WTC11 (cell line): ENCODE results near the gene THY1.

Source experiments
- CTCF ChIP-seq: fragments of 200-600 bp; IDR thresholded peaks from 2 replicates; pipeline ENCODE4 v1.8.0; 2022; ENCODE audit warnings: antibody characterized with exemption
- E2F4 ChIP-seq: sonication (generic); formaldehyde crosslinking; IDR thresholded peaks from 2 replicates; pipeline ENCODE4 v1.8.1; 2022; ENCODE audit warnings: low read depth, mild to moderate bottlenecking, moderate library complexity, missing genetic modification reagents, borderline replicate concordance
- FOXP1 ChIP-seq: sonication (generic); formaldehyde crosslinking; IDR thresholded peaks from 2 replicates; pipeline ENCODE4 v1.8.0; 2022; ENCODE audit warnings: missing genetic modification reagents, mild to moderate bottlenecking, moderate library complexity, borderline replicate concordance
- JUN ChIP-seq: sonication (generic); formaldehyde crosslinking; IDR thresholded peaks from 2 replicates; pipeline ENCODE4 v1.8.0; 2023; ENCODE audit warnings: mild to moderate bottlenecking, missing genetic modification reagents
- MAX ChIP-seq: sonication (generic); formaldehyde crosslinking; IDR thresholded peaks from 2 replicates; pipeline ENCODE4 v1.8.0; 2022; ENCODE audit warnings: mild to moderate bottlenecking, missing genetic modification reagents
- MLX ChIP-seq: sonication (generic); formaldehyde crosslinking; IDR thresholded peaks from 2 replicates; pipeline ENCODE4 v1.8.1; 2023; ENCODE audit warnings: mild to moderate bottlenecking, missing genetic modification reagents, moderate library complexity
- SP1 ChIP-seq: sonication (generic); formaldehyde crosslinking; conservative IDR thresholded peaks from 2 replicates; pipeline ENCODE4 v1.8.1; 2022; ENCODE audit warnings: missing genetic modification reagents
- USF2 ChIP-seq: sonication (generic); formaldehyde crosslinking; IDR thresholded peaks from 2 replicates; pipeline ENCODE4 v1.8.1; 2023; ENCODE audit warnings: mild to moderate bottlenecking, missing genetic modification reagents, moderate library complexity
- ZBTB43 ChIP-seq: sonication (generic); formaldehyde crosslinking; IDR thresholded peaks from 2 replicates; pipeline ENCODE4 v1.8.1; 2023; ENCODE audit warnings: mild to moderate bottlenecking, missing genetic modification reagents
- ZNF121 ChIP-seq: sonication (generic); formaldehyde crosslinking; IDR thresholded peaks from 2 replicates; pipeline ENCODE4 v1.8.0; 2023; ENCODE audit warnings: missing genetic modification reagents
- ZNF232 ChIP-seq: sonication (generic); formaldehyde crosslinking; IDR thresholded peaks from 2 replicates; pipeline ENCODE4 v1.8.0; 2022; ENCODE audit warnings: mild to moderate bottlenecking, missing genetic modification reagents
- ZNF532 ChIP-seq: fragments of 250-450 bp; sonication (Bioruptor Pico); IDR thresholded peaks from 2 replicates; pipeline ENCODE4 v1.9.0; 2021; ENCODE audit warnings: mild to moderate bottlenecking, borderline replicate concordance

- no peak for TF ChIP-seq CTCF
- no peak for TF ChIP-seq ZNF532 (CRISPR knock-in tag)
- TF ChIP-seq USF2 (CRISPR knock-in tag): no peak
- TF ChIP-seq SP1 (CRISPR knock-in tag): no peak
- TF ChIP-seq JUN (CRISPR knock-in tag): no peak
- TF ChIP-seq FOXP1: no peak
- no peak for TF ChIP-seq ZNF232 (CRISPR knock-in tag)
- no peak for TF ChIP-seq MAX (CRISPR knock-in tag)
- TF ChIP-seq ZNF121: no peak
- TF ChIP-seq E2F4 (CRISPR knock-in tag): no peak
- TF ChIP-seq ZBTB43 (CRISPR knock-in tag): no peak
- TF ChIP-seq MLX: no peak
Measured at GRCh38 chr11:119427279-119427678, 4.3 kb upstream of the THY1 start.
